HG03575 (cell line): ENCODE measurements around the gene RNU7-1.
A peak's percentile ranks its signal among the peaks of the same experiment; 100 is the strongest.

Source experiments
- ATAC-seq: cut with Tn5 transposase; IDR thresholded peaks from one replicate; pipeline ENCODE4 v1.9.1; 2021; ENCODE audit not compliant: unreplicated experiment, insufficient number of reproducible peaks, low FRiP score; ENCODE audit errors: extremely low read depth

The RNU7-1 gene

DNA sequence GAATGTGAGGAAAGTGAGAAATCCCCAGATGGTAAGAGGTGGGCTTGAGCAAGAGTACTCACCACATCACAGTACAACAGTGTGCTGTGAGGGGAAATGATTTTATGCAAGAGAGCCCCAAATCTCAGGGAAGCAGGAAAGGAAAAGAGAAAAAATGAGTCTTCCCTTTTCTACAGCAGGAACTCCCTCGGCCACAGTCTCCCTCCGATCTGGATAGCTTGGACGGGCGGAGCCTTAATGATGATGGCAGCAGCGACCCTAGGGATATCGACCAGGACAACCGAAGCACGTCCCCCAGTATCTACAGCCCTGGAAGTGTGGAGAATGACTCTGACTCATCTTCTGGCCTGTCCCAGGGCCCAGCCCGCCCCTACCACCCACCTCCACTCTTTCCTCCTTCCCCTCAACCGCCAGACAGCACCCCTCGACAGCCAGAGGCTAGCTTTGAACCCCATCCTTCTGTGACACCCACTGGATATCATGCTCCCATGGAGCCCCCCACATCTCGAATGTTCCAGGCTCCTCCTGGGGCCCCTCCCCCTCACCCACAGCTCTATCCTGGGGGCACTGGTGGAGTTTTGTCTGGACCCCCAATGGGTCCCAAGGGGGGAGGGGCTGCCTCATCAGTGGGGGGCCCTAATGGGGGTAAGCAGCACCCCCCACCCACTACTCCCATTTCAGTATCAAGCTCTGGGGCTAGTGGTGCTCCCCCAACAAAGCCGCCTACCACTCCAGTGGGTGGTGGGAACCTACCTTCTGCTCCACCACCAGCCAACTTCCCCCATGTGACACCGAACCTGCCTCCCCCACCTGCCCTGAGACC is 8.0 kb upstream of the RNU7-1 start:
- ATAC-seq = no peak

DNA sequence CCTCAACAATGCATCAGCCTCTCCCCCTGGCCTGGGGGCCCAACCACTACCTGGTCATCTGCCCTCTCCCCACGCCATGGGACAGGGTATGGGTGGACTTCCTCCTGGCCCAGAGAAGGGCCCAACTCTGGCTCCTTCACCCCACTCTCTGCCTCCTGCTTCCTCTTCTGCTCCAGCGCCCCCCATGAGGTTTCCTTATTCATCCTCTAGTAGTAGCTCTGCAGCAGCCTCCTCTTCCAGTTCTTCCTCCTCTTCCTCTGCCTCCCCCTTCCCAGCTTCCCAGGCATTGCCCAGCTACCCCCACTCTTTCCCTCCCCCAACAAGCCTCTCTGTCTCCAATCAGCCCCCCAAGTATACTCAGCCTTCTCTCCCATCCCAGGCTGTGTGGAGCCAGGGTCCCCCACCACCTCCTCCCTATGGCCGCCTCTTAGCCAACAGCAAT is 7.4 kb upstream of the RNU7-1 start:
- no peak for ATAC-seq

DNA sequence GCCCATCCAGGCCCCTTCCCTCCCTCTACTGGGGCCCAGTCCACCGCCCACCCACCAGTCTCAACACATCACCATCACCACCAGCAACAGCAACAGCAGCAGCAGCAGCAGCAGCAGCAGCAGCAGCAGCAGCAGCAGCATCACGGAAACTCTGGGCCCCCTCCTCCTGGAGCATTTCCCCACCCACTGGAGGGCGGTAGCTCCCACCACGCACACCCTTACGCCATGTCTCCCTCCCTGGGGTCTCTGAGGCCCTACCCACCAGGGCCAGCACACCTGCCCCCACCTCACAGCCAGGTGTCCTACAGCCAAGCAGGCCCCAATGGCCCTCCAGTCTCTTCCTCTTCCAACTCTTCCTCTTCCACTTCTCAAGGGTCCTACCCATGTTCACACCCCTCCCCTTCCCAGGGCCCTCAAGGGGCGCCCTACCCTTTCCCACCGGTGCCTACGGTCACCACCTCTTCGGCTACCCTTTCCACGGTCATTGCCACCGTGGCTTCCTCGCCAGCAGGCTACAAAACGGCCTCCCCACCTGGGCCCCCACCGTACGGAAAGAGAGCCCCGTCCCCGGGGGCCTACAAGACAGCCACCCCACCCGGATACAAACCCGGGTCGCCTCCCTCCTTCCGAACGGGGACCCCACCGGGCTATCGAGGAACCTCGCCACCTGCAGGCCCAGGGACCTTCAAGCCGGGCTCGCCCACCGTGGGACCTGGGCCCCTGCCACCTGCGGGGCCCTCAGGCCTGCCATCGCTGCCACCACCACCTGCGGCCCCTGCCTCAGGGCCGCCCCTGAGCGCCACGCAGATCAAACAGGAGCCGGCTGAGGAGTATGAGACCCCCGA is 6.8 kb upstream of the RNU7-1 start:
- ATAC-seq = no peak

DNA sequence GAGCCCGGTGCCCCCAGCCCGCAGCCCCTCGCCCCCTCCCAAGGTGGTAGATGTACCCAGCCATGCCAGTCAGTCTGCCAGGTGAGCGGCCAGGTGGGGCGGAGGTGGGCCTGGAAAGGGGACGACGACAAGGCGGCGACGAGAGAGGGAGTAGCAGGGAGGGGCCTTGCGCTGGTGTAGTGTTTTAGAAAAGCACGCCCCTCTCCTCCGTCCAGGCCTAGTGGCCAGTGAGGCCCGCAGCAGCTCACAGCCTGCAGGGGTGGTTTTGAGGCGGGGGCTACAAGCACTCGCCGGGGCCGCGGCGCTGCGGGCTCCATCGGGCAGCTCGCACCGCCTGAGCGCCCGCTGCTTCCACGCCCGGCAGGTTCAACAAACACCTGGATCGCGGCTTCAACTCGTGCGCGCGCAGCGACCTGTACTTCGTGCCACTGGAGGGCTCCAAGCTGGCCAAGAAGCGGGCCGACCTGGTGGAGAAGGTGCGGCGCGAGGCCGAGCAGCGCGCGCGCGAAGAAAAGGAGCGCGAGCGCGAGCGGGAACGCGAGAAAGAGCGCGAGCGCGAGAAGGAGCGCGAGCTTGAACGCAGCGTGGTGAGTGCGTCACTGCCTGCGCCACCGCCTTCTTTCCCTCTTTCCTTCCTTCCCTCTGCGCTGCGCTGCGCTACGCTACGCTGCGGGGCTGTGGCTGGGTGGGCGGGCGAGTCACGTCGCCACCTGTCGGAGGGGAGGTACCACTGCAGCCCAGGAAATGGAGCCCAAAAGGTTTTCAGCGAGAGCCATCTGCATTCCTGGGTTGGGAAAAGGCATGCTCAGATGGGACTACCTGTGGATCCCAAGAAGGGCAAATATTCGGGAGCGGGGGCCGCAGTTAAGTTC is 5.9 kb upstream of the RNU7-1 start:
- no peak for ATAC-seq

DNA sequence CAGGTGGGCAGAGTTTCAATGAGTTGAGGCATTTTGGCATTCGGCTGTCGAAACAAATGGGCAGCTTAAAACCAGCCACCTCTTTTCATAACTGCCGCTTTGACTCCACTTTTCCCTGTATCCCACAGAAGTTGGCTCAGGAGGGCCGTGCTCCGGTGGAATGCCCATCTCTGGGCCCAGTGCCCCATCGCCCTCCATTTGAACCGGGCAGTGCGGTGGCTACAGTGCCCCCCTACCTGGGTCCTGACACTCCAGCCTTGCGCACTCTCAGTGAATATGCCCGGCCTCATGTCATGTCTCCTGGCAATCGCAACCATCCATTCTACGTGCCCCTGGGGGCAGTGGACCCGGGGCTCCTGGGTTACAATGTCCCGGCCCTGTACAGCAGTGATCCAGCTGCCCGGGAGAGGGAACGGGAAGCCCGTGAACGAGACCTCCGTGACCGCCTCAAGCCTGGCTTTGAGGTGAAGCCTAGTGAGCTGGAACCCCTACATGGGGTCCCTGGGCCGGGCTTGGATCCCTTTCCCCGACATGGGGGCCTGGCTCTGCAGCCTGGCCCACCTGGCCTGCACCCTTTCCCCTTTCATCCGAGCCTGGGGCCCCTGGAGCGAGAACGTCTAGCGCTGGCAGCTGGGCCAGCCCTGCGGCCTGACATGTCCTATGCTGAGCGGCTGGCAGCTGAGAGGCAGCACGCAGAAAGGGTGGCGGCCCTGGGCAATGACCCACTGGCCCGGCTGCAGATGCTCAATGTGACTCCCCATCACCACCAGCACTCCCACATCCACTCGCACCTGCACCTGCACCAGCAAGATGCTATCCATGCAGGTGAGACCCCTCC is 5.0 kb upstream of the RNU7-1 start:
- ATAC-seq = no peak

DNA sequence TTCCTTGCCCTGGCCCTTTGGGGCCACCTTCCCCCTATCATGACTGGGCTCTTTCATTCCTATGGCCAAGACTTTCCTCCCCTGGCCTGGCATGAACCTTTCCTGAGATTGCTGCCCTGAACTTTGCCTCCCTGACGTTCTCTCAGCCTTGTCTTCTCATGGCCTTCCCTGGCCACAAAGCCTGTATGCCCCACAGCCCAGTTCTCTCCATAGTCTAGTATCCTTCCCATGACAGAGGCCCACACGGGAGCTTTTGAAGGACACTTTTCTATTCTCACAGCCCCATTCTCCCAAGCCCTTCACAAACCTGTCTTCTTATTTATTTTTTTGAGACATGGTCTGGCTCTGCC is 4.5 kb upstream of the RNU7-1 start:
- ATAC-seq = no peak

GRCh38 chr12:6941267-6941666 is 2.3 kb upstream of the RNU7-1 start:
- no peak for ATAC-seq

GRCh38 chr12:6941782-6942181 is 1.8 kb upstream of the RNU7-1 start:
- no peak for ATAC-seq

DNA sequence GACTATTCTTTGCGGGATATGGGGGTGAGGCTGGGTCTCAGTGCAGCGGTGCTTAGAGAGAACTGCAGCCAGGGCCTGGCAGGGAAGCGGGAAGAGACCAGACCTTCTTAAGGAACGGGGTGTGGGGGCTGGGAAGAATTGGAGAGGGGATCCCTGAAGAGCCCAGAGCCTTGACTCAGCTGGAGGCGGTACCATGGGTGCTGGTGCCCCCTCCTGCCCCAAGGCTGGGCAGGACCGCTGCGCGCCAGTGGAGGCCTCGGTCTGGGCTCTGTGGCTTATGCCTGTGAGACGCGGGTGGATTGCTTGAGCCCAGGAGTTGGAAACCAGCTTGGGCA is 1.3 kb upstream of the RNU7-1 start:
- ATAC-seq = no peak

DNA sequence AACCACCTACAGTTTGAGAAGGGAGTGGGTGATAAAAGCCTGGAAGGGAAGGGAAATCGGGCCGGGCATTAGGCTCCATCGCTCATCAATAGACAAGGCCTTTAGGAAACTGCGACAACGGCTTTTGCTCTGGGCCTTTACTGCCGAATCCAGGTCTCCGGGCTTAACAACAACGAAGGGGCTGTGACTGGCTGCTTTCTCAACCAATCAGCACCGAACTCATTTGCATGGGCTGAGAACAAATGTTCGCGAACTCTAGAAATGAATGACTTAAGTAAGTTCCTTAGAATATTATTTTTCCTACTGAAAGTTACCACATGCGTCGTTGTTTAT is 261 bp upstream of the RNU7-1 start:
- ATAC-seq = peak; percentile 25

- no peak for ATAC-seq
These were observed 968 bp downstream of the RNU7-1 start for GRCh38 chr12:6944381-6945186.

DNA sequence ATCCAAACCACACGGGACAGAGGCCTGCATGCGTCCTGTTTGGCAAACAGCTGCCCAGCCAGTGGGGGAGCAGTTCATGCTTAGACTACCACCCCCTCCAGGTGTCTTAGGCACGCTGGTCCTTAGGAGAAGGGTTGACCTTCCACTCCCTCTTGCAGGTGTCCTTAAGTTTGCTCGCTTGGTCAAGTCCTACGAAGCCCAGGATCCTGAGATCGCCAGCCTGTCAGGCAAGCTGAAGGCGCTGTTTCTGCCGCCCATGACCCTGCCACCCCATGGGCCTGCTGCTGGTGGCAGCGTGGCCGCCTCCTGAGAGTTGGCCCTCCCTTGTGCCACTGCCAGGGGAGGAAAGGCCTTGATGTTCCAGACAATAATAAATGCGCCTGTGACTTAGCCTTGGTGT is 2.0 kb downstream of the RNU7-1 start:
- ATAC-seq = no peak

DNA sequence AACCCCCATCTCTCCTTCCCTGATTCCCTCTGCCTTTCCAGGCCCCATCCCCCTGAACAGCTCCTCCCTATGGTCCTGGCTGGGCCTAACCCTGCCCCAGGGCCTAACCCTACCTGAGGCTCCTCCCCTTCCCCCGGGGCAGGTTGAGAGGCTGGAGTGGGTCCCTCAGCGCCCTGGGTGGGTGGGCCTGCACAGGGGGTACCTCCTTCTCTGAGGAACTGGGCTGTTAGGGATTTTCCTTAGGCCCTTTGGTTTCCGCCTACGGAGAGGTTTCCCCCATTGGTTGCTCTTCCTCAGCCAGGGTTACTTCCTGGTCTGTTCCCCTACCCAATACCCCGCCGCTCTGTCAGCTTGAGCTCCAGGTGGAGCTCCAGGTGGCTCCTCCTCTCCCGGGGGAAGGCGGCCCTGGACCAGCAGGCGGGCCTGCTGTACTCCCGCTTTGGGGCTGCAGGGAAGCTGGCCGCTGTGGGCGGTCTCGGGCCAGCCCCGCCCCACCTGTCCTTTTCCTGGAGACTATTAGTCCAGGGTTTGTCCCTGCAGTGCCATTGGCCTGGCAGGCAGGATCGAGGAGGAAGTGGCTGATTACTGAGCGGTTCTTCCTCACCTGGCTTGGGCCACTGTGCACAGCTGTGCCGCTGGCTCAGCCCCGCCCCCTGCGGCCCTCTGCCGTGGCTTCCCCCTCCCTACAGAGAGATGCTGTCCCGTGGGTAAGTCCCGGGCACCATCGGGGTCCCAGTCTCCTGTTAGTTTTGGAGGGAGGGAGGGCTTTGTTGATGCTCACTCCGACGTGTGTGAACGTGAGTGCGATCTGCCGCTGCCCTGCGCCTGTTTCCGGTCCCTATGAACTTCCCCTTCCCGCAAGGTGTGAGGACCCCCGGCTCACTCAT is 2.7 kb downstream of the RNU7-1 start:
- ATAC-seq = no peak

GRCh38 chr12:6946920-6947374 is 3.3 kb downstream of the RNU7-1 start:
- no peak for ATAC-seq

DNA sequence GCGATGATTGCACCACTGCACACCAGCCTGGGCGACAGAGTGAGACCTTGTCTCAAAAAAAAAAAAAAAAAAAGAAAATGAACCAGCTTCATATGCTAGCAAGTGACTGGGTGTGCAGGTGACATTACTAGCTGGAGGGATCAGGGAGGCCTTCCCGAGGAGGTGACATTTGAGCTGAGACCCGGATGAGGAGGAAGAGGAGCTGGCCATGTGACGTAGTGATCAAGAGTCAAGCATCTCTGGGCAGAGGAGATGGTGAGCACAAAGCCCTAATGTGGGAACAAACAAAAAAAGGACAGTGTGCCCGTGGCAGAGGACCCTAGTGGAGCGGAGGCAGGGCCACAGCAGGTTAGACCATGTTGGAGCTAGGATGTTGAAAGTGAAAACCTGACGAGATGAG is 4.0 kb downstream of the RNU7-1 start:
- no peak for ATAC-seq

DNA sequence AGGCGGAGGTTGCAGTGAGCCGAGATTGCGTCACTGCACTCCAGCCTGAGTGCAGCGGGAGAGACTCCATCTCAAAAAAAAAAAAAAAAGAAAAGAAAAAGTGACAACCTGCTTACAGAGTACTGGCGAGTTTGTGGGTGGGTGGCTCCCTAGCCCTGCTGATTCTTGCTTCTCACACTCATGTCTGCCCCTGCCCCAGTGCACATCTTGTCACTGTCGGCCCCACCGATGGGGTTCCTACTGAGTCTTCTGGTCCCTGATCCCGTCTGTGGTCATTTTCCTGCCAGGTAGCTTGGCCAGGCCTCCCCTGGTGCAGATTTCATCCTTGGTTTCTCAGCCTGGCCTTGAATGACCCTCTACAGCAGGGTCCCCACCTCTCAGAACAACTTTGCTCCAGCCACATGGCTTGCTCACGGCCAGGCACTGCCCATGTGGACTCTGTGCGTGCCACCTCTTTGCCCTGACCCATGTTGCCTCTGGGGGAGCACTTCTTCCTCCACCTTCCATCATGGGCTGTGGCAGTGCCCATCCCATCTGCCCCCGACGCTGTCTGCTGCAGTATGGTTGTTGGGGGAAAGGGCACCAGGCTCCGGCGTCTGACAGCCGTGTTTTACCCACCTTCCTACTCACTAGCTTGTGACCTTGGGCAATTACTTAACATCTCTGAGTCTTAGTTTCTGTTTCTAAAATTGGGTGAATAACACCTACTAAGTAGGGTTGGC is 5.4 kb downstream of the RNU7-1 start:
- ATAC-seq = no peak

DNA sequence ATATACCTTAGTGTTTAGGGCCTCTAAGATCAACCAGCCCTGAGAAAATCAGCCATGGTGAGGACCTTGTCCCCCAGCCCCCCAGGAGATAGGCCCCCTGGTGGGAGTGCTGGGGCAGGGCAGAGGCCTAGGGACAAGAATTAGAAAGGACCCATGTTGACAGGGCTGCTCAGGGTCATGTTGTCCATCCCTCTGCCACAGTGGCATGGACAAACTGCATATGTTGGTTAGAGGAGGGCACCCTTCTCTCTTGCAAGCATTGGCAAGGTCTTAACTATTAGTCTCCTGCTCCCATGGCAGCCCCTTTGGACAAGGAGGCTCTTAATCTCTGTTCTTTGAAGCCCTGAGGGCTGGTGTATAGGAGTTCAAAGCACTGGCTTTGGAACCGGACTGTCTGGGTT is 6.8 kb downstream of the RNU7-1 start:
- no peak for ATAC-seq
